ENCODE measurements around the gene ARFGAP2.
A peak's percentile ranks its signal among the peaks of the same experiment; 100 is the strongest.

The ARFGAP2 gene

DNA sequence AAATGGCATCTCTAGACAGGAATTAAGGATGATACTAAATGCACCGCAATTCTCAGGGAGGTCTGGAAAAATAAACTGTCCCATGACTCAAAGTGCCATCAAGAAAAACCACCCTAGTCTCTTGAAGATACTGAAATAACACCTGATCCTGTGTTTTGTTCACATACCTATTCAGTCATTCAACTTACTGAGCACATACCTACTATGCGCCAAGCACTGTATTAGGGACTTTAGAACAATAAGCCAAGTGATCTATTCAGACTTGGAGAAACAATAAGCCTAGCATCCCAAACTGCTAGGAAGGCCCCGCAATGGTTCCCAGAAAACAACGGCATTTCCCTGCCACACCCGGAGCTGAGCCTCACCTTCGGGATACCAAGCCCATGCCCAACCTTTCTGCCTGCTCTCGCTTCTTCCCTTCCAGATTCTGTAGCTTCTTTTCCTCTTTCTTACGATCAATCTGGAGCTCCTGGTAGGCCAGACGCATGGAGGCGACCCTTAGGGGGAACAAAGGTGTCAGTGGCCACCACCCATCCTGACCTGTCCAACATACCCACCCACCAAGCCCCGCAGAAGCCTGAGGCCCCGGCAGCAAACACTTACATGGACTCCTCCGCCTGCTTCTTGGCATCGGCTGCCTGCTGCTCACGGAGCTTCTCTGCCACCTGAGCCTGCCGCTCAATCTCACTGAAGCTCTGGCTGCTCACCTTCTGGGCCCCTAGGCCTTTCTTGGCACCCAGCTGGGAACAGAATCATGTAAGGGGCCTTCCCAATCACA lies 5.4 kb downstream of the ARFGAP2 start:
- no peak for DNase-seq (ENCODE audit: low read depth)

DNA sequence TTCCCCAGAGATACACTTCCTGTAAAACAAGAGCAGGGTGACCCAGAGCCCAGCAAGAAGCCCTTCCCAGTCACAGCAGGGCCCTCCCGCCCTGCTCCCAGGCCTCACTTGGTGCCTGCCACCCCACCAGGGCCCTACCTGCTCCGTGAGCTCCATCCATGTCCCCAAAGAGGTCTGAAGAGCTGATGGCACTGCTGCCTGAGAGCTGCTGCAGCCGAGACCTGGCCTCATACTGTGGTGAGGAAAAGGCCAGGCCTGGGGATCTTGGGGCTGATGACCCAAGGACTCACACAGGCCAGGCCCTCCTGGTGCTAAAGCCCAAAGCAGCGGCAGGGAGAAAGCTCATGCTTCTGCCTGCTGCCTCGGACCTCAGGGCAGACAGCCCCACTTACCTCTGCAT lies 10.3 kb downstream of the ARFGAP2 start:
- DNase-seq (ENCODE audit: low read depth): no peak

DNA sequence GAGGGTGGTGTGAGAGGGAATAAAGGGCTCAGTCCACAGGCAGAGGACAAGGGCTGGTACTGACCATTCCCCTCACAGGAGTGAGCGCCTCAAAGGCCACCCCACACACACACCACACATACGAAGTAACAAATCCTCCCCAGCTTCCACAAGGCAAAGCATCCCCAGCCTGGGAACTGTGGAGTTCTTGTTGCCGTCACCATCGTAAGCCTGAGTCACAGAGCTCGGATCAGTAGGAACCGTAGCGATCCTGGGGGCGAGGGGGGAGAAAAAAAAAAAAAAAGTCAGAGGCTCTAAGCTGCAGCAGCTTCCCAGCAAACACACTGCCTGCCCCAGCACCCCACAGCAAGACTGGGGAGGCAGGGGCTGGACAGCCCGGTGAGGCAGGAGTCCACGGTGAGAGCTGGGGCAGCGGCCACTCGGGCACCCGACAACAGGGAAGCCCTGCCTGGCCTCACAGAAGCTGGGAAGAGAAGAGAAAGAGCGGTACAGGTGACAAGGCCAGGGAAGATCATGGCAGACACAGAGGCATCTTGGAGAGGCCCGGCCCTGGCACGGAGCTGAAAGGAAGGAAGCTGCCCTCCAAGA lies 11.3 kb downstream of the ARFGAP2 start:
- no peak for DNase-seq (ENCODE audit: low read depth)

DNA sequence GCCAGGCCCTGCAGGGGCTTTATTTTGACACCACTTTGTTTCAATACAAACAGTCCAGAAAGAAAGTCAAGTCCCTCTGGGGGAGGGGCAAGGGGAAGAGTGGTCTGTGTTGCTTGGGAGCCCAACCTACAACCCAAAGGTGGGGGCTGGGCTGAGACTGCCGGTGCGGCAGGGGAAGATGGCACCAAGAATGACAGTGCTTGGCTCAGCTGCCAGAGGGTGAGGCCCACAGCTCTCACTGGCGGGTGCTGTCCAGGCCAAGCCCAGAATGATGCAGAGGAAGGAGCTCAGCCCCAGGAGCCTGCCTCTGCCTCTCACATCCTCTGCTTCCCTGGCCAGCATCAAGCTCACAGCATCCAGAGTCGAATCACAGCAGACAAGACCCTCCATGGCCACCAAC lies 12.4 kb downstream of the ARFGAP2 start:
- DNase-seq (ENCODE audit: low read depth): no peak

DNA sequence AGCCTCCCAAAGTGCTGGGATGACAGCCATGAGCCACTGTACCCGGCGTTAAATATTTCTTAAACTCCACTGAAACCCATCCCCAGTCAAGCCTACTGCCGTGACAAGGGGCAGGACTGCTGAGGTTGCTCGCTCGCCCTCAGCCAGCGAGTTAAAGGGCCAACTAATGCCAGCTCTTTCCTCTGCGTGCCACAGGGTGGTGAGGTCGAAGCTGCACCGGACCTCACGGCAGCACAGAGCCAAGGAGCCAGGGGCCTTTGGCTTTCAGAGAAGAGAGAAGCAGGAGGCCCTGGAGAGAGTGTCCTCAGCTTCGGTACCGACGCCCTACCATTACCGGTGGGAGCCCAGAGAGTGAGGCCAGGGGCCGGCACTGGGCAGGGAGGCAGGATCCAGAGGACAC lies 12.8 kb downstream of the ARFGAP2 start:
- DNase-seq (ENCODE audit: low read depth): no peak

DNA sequence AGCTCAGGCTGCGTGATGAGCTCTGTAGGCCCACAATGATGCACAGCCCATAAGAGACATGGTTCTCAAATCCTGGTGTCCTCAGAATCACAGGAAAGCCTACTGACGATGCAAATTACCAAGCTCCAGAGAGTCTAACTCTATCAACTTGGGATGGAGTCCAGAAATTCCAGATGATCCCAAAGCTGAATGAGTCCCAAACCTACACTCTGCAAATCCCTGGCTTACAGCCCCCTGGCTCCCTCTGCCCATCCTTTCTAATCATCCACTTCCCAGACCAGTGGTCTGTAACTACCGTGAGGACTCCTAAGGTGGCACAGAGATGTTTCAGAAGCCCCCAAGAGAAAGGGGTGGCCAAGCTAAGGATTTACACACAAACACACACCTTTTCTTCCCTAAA lies 13.5 kb downstream of the ARFGAP2 start:
- no peak for DNase-seq (ENCODE audit: low read depth)

DNA sequence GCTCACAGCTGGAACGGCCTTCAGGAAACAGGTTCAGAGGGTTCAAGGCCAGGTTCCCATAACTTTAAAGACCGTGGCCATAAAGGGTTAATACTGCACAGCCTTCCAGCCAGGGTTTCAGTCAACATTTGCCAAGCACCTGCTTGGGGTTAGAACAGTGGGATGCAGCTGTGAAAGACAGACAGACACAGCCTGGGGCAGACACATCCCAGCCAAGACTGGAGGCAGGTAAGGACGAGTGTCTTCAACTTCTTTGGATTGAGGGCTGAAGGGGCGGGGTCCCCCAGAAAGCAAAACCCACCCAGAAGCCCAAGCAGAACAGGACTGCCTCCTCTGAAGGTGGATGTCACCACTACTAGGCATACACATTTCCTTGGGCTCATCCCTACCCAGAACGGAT lies 14.3 kb downstream of the ARFGAP2 start:
- DNase-seq (ENCODE audit: low read depth): no peak

DNA sequence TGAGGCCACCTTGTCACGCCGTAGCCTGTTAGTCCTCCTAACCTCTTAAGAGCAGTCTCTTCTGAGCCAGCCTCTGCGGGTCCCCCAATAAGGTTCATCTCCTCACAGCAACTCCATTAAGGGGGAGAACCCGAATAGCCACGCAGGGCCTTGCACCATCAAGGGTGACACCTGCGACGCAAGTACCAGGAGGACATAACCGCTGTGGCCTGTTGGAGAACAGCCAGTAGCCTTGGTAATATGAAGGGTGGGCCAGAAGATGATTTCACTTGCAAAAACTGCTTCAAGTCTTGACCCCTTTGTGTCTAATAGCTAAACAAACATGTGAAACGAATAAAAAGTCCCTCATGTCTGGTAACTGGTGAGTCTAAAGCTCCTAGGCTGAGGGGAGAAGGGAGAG lies 14.8 kb downstream of the ARFGAP2 start:
- no peak for DNase-seq (ENCODE audit: low read depth)

DNA sequence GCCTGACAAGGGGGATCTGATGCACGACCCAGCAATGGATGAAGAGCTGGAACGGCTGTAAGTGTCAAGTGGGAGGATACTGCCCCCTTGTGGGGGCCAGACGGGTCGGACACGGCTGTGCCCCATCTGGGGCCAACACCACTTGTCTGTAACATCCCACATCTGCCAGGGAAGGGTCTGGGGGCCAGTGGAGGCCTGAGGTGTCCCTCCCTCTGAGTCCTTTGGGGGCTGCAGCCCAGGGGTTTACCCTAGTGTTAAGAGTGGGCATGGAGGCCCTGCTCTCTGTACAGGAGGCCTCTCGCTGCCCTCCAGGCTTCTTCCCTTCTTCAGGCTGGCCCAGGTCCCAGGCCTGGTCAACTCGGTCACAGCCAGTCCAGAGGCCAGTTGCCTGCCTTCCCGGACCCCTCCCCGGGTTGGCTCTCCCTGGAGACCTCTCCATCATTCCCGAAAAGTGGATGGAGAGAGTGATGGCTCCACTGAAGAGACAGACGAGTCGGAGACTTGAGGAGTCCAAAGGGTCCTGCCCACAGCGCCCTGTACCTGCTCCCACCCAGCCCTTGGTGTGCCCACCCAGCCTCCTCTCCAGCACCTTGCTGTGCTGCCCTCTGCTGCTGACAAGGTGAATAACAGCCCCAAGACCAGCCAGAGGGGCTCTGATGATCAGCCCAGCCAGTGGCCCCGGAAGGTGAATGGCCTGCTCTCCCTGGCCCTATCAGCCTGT lies 15.4 kb downstream of the ARFGAP2 start:
- peak; percentile 39 for DNase-seq (ENCODE audit: low read depth)

DNA sequence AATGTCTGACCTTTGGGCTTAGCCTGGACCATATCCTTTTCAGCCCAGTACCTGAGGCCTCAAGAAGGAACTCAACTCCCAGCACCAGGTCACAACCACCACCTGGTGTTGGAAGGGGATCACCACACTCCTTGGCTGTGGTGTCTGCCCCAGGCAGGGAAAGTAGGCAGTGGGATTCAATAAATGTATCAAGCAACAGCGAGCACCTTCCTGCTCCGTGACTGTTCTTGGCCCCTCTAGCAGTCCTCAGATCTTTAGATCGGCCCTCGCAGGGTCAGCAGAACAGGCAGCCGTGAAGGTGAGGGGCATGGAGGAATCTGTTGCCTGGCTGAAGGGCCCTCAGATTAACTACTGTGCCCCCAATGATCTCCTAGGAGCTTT lies 15.9 kb downstream of the ARFGAP2 start:
- no peak for DNase-seq (ENCODE audit: low read depth)

DNA sequence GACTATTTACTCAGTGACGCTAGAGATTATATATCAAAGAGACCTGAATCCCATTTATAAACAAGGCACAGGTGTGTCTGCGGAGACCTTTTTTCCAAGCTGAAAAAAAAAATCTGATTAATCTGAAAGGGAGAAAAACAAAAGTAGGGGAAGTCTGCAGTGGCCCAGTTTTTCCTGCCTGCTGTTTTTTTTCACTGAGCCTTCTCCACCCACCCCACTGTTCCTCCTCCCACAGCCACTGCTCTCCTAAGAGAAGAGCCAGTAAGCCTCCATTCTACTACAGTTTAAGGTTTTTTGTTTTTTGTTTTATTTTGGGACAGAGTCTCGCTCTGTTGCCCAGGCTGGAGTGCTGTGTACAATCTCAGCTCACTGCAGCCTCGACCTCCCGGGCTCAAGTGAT lies 18.4 kb downstream of the ARFGAP2 start:
- no peak for DNase-seq (ENCODE audit: low read depth)

DNA sequence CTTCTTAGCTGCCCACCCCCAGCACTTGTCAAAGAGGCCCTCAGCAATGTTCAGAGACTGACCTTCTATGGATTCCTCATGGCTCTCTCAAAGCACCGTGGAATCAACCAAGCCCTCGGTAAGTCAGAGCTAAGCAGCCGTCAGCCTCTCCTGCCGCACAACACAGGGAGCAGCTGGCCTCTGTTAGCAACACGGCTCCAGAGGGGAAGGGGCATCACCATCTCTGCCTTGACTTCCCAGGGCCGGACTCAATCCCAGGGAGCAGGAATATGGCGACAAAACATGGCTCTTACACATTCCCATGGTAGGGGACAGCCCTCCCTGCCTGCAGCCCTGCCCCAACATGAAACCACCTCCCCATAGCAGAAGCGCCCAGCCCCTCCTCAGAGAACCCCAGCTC lies 18.9 kb downstream of the ARFGAP2 start:
- DNase-seq (ENCODE audit: low read depth): no peak

DNA sequence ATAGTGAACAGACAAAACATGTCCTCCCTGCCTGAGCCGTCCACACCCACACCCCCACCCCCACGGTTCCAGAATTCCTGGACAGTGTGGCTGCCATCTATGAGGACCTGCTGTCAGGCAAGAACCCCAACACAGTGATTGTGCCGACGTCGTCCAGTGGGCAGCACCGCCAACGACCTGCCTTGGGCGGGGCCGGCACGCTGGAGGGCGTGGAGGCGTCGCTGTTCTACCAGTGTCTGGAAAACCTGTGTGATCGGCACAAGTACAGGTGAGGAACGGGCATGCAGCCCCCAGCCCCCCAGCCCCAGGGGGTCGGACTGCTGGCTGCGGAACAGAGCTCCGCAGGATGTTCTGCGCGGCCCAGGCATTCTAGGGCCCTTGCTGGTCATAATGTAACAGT lies 19.7 kb downstream of the ARFGAP2 start:
- no peak for DNase-seq (ENCODE audit: low read depth)

DNA sequence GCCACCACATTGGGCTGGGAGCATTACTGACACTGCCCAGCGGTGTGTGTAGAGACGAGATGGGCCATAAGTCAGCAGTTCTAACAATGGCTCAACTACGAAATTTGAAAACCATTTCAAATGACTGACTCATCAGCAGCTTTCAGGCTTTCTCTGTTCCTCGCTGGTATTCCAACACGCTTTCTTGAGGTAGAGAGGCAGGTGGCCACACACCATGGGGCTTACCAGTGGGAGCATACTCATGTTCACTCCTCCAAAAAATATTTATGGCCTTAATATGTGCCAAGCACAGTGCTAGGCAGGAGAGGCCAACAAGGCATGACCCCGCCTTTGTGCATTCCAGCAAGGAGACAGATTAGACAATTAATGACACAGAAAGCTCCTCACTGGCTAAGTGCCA lies 20.3 kb downstream of the ARFGAP2 start:
- DNase-seq (ENCODE audit: low read depth): no peak

DNA sequence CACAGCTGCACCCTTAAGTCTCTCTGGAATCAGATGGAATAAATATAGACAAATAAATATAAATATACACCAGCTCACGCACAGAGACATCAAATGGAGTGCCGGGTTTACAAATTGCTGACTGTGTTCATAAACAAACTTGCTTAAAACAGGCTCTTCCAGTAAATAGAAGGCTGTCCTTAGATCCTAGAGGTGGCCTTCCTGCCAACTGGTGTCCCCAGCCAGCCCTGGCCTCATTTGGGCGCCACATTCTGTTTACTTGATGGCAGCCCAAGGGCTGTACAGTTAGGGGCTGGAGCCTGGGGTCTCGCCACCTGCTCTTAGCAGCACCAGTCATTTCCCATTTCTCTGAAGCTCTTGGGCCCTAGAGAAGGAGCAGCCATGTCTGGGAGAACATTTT lies 20.8 kb downstream of the ARFGAP2 start:
- no peak for DNase-seq (ENCODE audit: low read depth)

DNA sequence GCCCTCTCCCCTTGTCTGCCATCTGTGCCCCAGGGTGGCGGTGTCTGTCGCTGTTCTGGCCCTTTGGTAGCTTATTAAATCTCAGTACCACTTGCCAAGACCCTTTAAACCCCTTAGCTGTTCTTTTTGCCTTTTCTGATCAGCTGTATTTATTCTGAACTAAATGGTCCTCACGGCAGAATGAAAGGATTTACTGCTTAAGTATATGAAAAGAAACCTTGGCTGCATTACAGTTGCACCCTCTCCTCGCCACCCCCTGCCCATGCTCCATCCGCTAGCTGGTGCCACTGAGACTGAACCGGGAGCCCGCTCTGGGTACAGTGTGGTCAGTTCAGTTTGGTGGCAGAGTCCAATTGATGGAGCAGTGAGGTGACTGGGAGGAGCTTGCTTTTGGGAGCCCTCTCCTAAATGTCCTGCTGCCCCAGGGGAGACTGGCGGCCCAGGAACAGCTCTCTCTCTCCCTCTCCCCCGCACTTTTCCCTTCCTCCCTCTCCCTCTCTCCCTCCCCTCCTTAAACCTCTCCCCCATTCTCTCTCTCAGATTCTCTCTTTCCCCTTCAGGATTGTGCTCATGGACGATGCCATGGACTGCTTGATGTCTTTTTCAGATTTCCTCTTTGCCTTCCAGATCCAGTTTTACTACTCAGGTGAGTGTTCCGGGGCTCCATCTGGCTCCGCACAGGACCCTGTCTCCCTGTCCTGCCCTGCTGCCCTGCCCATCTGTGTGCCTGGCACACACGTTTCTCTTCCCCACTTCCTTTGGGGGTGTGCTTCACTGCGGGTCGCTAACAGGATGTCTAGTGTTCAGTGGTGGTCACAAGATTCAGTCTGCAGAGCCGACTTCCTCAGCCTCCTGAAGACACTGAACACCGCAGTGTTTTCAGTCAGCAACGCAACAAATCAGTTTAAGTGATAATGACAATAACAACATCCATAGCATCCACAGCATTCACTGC lies 21.8 kb downstream of the ARFGAP2 start:
- no peak for DNase-seq (ENCODE audit: low read depth)

DNA sequence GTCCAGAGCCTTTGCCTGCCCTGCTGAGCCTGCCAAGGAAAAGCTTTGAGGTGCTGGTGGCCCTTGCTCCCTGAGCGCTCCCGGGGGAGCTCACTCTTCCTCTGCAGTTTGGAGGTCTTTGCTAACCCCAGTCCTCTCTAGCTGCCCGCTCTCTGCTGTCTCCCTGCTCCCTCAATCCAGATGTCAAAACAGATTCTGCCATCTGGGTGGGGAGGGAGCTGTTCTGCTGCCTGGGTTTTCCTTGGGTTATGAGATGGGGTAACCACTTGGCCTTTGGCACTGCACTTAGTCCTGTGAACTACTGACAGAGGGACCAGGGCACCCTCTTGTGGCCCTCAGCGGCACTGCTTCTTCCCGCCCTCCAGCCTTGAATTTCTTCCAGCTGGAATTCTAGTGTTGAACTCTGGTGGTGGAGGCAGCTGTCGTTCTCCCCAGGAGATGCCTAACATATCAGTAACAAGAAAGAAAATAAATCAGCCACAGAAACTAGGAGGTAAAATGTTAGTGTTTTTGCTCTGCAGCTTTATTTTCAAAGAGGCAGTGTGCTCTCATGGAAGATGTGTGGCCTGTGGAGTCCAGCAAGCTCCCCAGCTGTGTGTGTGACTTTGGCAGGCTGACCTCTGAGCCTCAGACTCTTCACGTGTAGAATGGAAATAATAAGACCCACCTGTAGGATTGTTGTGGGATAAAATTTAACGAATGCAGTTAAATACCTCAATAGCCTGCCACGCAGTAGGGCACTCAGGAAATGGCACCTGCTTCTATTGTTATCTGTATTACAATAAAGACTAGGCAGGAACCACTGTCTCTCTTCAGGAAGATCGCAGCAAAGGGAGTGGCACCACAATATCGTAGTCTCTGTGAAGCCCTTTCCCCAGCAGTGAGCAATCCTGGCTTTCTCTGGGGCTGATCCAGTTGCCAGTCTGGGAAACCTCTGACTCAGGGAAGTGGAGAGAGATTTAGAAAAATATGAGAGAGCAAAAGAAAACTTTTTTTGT lies 23.4 kb downstream of the ARFGAP2 start:
- DNase-seq (ENCODE audit: low read depth): peak; percentile 30

DNA sequence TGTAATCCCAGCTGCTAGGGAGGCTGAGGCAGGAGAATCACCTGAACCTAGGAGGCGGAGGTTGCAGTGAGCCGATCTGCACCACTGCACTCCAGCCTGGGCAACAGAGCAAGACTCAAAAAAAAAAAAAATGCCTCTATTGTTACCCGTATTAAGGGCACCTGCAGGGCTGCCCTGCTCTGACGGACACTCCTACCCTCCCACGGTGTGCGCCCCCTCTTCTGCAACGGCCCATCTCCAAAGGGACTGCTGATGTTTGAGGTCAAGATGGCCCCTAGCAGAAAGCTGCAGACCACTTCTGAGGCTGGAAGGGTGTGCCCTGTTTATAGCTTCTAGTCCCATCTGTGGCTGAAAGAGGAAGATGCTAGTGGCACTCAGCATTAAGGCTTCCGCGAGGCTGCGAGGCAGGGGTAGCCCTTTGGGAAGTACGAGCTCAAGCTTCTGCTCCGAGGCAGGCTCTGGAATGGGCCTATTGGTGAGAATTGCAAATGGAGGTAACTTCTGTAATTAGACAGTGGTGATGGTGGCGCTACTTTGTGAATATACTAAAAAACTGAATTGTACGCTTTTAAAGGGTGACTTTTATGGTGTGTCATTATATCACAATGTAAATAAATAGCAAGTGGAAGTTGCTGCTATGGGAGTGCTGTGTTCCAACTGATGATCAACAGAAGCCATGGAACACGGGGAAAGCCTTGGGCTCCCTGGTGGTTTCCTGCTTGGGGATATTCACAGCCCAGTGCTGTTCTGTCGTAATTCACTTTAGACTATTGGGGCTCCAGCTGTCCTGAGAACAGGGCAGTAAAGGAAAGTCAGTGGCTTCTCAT lies 24.3 kb downstream of the ARFGAP2 start:
- no peak for DNase-seq (ENCODE audit: low read depth)

DNA sequence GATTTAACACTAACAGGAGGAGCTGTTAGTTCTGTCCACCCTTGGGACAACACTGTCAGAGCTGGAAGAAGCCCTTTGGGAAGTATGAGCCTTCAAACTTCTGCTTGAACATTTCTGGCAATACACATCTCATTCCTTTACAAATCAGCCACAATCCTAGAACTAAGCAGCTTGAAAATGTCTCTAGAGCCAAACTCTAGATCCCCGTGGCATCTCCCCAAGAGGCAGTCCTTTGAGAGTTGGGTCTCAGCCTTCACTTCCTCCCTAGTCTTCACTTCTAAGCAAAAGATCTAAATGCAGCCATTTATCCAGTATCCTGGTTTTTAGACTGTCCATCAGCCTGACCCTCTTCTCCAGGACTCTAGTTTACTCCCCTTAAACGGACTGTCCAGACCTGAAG lies 26.9 kb downstream of the ARFGAP2 start:
- no peak for DNase-seq (ENCODE audit: low read depth)

DNA sequence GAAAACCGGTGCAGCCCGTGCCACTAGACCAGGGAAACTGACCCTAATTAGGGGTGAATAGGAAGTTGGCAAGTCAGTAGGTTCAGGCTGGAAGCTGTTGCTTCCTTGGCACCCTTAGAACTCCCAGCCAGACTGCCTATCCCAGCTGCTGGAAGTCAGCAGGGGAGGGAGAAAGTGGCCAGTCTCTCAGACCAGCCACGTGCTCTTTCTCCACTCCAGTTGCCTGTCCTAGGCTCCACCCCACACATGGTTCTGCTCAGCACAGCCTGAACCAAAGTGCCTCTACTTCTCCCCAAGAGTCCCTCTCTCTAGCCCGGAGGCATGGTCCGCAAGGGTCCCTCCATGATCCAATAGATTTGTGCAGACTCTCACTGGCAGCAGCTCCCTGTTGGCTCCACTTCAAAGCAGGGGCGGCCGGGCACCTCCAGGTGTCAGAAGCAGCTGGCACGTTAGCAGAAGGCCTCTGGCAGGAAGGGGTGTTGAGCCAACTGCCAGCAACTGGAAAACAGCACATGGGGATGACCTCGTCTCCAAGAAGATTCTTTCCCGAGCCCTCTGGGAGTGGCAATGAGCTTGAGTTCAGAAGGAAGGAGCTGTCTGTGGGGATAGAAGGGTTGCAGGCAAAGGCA lies 27.7 kb downstream of the ARFGAP2 start:
- no peak for DNase-seq (ENCODE audit: low read depth)
